Left ventricle myocardium inferior (tissue), 1 donor: ENCODE measurements around the gene E2F1. TPM values are rescaled to one million over a fixed set of nuclear protein-coding genes. Genes with fewer than 3 reads are reported as not detected.

Source experiments
- DNase-seq: peaks from one replicate; pipeline ENCODE4 v3.0.0-alpha.2; 2020
- H3K27ac ChIP-seq: fragments of 200-600 bp; replicated peaks from 2 replicates; pipeline ENCODE4 v1.8.0; 2021
- H3K27me3 ChIP-seq: fragments of 200-600 bp; 2 replicates; pipeline ENCODE4 v1.8.0; 2021; ENCODE audit warnings: low read depth
- H3K36me3 ChIP-seq: fragments of 200-600 bp; 2 replicates; pipeline ENCODE4 v1.8.0; 2021
- H3K4me1 ChIP-seq: fragments of 200-600 bp; 2 replicates; pipeline ENCODE4 v1.8.0; 2021
- H3K4me3 ChIP-seq: fragments of 200-600 bp; 2 replicates; pipeline ENCODE4 v1.8.0; 2021; ENCODE audit warnings: mild to moderate bottlenecking, moderate library complexity
- H3K9me3 ChIP-seq: fragments of 200-600 bp; replicated peaks from 2 replicates; pipeline ENCODE4 v1.8.0; 2021
- CTCF ChIP-seq: fragments of 200-600 bp; IDR thresholded peaks from 2 replicates; pipeline ENCODE4 v1.8.0; 2021; ENCODE audit warnings: antibody characterized with exemption, mild to moderate bottlenecking, borderline replicate concordance
- intact Hi-C: fragments of 100-400 bp; cut with micrococcal nuclease; formaldehyde crosslinking; loops from one replicate; pipeline ENCODE4 v1.11.0; 2022
- total RNA-seq: library from RNA; stranded (reverse); fragmentation: NEBNext Ultra II Directional; extraction: Animal tissue kit (Norgen Biotek cat#: 25700); gene quantifications from one replicate; pipeline ENCODE4 v1.2.1, GENCODE V29; 2021
- donor health status: DM: no; HTN: yes; CAD: no; lungs with severe emphysema.

Gene E2F1
- total RNA-seq, 1 donor from 2014 or later = 1.2 TPM

GRCh38 chr20:33627577-33628216 lies 58.5 kb downstream of the E2F1 start:
- H3K36me3 ChIP-seq = peaks cover 93% of the 10 kb centered on the region

GRCh38 chr20:33626190-33626589 lies 60.0 kb downstream of the E2F1 start:
- TF ChIP-seq CTCF = no peak
- intact Hi-C loops = no loop called here
- no peak for DNase-seq
- Histone ChIP-seq H3K27me3 (no peaks in the 10 kb centered on the region), H3K36me3 (peaks cover 81% of the 10 kb centered on the region), H3K9me3 (no peaks in the 10 kb centered on the region), H3K4me1 (peaks cover 10% of the 10 kb centered on the region), H3K4me3 (no peak overlapping the region), H3K27ac (no peak overlapping the region)

More at GRCh38 chr20:33627577-33628216, 58.5 kb downstream of the E2F1 start:
- no peak overlapping the region for H3K4me3 ChIP-seq
- no peak for DNase-seq
- intact Hi-C loops = no loop called here
- H3K27ac ChIP-seq = no peak overlapping the region
- no peaks in the 10 kb centered on the region for H3K4me1 ChIP-seq
- no peaks in the 10 kb centered on the region for H3K9me3 ChIP-seq
- no peak for TF ChIP-seq CTCF
- no peaks in the 10 kb centered on the region for H3K27me3 ChIP-seq

Other genes starting within 250 kb of the E2F1 start
- gene SNTA1, start 242.6 kb downstream of the E2F1 start, total RNA-seq = 202 TPM
- gene CBFA2T2, start 196.3 kb downstream of the E2F1 start, total RNA-seq = 10.7 TPM
- not detected for gene C20orf144, start 24.1 kb downstream of the E2F1 start, total RNA-seq
- gene ACTL10, start 19.4 kb downstream of the E2F1 start, total RNA-seq = 0.22 TPM
- 81.3 TPM for gene NECAB3, start 12.0 kb downstream of the E2F1 start, total RNA-seq
- gene PXMP4, start 33.9 kb upstream of the E2F1 start, total RNA-seq = 13.5 TPM
- gene ZNF341, start 45.6 kb upstream of the E2F1 start, total RNA-seq = 1.8 TPM
- gene CHMP4B, start 125.0 kb upstream of the E2F1 start, total RNA-seq = 104 TPM